SK-N-SH (cell line): ENCODE results near the gene NXNL2.

ENCODE experiments used
- CTCF ChIP-seq: fragments of 200-600 bp; sonication (generic); IDR thresholded peaks from 2 replicates; pipeline ENCODE4 v1.6.1; 2017; ENCODE audit warnings: antibody characterized with exemption, mild to moderate bottlenecking, moderate library complexity
- EP300 ChIP-seq, 2 experiments: IDR thresholded peaks; 2 replicates each; pipeline versions ENCODE4 v1.4.0 to v1.6.1; 2012; ENCODE audit warnings: borderline replicate concordance in 1 of 2, low read depth in 1 of 2, low read length in 1 of 2
- YY1 ChIP-seq: IDR thresholded peaks from 2 replicates; pipeline ENCODE4 v1.4.0; 2012; ENCODE audit warnings: low read depth, mild to moderate bottlenecking

- TF ChIP-seq YY1 (no peak), CTCF (no peak), EP300 (IDR thresholded peaks at IDR 0.05; ENCODE audit: borderline replicate concordance in 1 of 2, low read depth in 1 of 2, low read length in 1 of 2) (no peak)
Observed at GRCh38 chr9:88498880-88499279, 36.1 kb upstream of the NXNL2 start.
